GM12878 (cell line): Measurements from ENCODE around the gene MBD5. TPM values are rescaled to one million over a fixed set of nuclear protein-coding genes. Genes with fewer than 3 reads are reported as not detected.

ENCODE experiments used
- ATAC-seq: fragments of 200-7000 bp; cut with Tn5 transposase; 3 replicates; pipeline ENCODE4 v1.9.1; 2020; ENCODE audit warnings: mild to moderate bottlenecking, moderate library complexity
- BruUV-seq: library from RNA; stranded (reverse); fragments of 400-500 nt; replicated peaks from 2 replicates; lab custom pipeline; 2021; lab: Mats Ljungman, UMichigan
- CTCF ChIA-PET: fragments of 300-600 bp; sonication (Branson Sonifier 250); formaldehyde crosslinking; extraction: SDS; loops from one replicate; lab custom pipeline; 2021; ENCODE audit warnings: inconsistent platforms; lab: Yijun Ruan, JAX
- POLR2A ChIA-PET: fragments of 350-600 bp; formaldehyde crosslinking; extraction: SDS; loops from one replicate; lab custom pipeline; 2021; ENCODE audit warnings: inconsistent platforms; lab: Charles Lee
- RAD21 ChIA-PET: fragments of 300-600 bp; sonication (Branson Sonifier 250); formaldehyde crosslinking; loops from one replicate; lab custom pipeline; 2023; ENCODE audit warnings: antibody characterized with exemption; ENCODE audit not compliant: unreplicated experiment; lab: Charles Lee
- SMC1A ChIA-PET: fragments of 300-600 bp; sonication (Branson Sonifier 250); formaldehyde crosslinking; loops from one replicate; lab custom pipeline; 2023; ENCODE audit not compliant: unreplicated experiment, uncharacterized antibody; lab: Charles Lee
- DNase-seq: peaks from one replicate; pipeline ENCODE4 v3.0.0-alpha.2; 2011; ENCODE audit warnings: low read depth, low spot score
- FAIRE-seq: peaks from 3 replicates; lab custom pipeline; 2011; peaks lifted over from hg19 to GRCh38; lab: Jason Lieb, UNC
- H2AFZ ChIP-seq: 2 replicates; pipeline ENCODE4 v1.6.0; 2011; ENCODE audit warnings: low read depth, low read length, control low read depth; ENCODE audit not compliant: control insufficient read depth
- H3K27ac ChIP-seq: 2 replicates; pipeline ENCODE4 v1.5.1; 2011; ENCODE audit warnings: control low read depth; ENCODE audit not compliant: control insufficient read depth, insufficient read depth
- H3K27me3 ChIP-seq, 2 experiments: replicated peaks in 1 of 2; 2 replicates each; pipeline versions ENCODE4 v1.6.0 to v1.6.1; 2011; ENCODE audit warnings: low read length in 1 of 2; ENCODE audit not compliant: control insufficient read depth in 2 of 2, insufficient read depth in 2 of 2
- H3K36me3 ChIP-seq, 2 experiments: 2 replicates each; pipeline ENCODE4 v1.5.1; 2011; ENCODE audit warnings: low read length in 1 of 2; ENCODE audit not compliant: control insufficient read depth in 2 of 2, insufficient read depth in 2 of 2
- H3K4me1 ChIP-seq: 2 replicates; pipeline ENCODE4 v1.6.1; 2011; ENCODE audit warnings: mild to moderate bottlenecking, low read length, moderate library complexity, mixed read lengths; ENCODE audit not compliant: control insufficient read depth, insufficient read depth
- H3K4me2 ChIP-seq: 2 replicates; pipeline ENCODE4 v1.6.0; 2011; ENCODE audit warnings: control low read depth; ENCODE audit not compliant: control insufficient read depth, insufficient read depth
- H3K4me3 ChIP-seq: fragments of 200-600 bp; sonication (generic); 2 replicates; pipeline ENCODE4 v1.5.1; 2016
- H3K79me2 ChIP-seq: 2 replicates; pipeline ENCODE4 v1.6.0; 2011; ENCODE audit warnings: low read length; ENCODE audit not compliant: control insufficient read depth, insufficient read depth
- H3K9ac ChIP-seq: 2 replicates; pipeline ENCODE4 v1.8.0; 2011; ENCODE audit warnings: low read length, control low read depth, mixed read lengths; ENCODE audit not compliant: control insufficient read depth, insufficient read depth
- H3K9me3 ChIP-seq: replicated peaks from 3 replicates; pipeline ENCODE4 v1.5.1; 2011; ENCODE audit warnings: mild to moderate bottlenecking, low read length; ENCODE audit not compliant: control insufficient read depth, insufficient read depth
- H4K20me1 ChIP-seq: 2 replicates; pipeline ENCODE4 v1.6.0; 2011; ENCODE audit not compliant: control insufficient read depth, insufficient read depth
- CBFB ChIP-seq: IDR thresholded peaks from 2 replicates; pipeline ENCODE4 v1.6.1; 2016; ENCODE audit warnings: antibody characterized with exemption, low read depth
- CBX3 ChIP-seq: fragments of 200-600 bp; sonication (generic); IDR thresholded peaks from 2 replicates; pipeline ENCODE4 v1.6.1; 2016; ENCODE audit warnings: low read depth, borderline replicate concordance
- ESRRA ChIP-seq: IDR thresholded peaks from 2 replicates; pipeline ENCODE4 v1.6.1; 2012; ENCODE audit warnings: mild to moderate bottlenecking, low read length, improper control_type of control experiment
- HSF1 ChIP-seq: fragments of 150-350 bp; IDR thresholded peaks from 2 replicates; pipeline ENCODE4 v1.6.1; 2014; ENCODE audit warnings: mild to moderate bottlenecking, low read depth, low read length
- IKZF1 ChIP-seq: fragments of 450-650 bp; conservative IDR thresholded peaks from 2 replicates; pipeline ENCODE4 v1.6.1; 2017; ENCODE audit warnings: antibody characterized with exemption, mild to moderate bottlenecking
- KLF5 ChIP-seq: fragments of 450-650 bp; IDR thresholded peaks from 2 replicates; pipeline ENCODE4 v1.6.1; 2014; ENCODE audit warnings: mild to moderate bottlenecking; ENCODE audit not compliant: partially characterized antibody
- MEF2B ChIP-seq: fragments of 450-650 bp; IDR thresholded peaks from 2 replicates; pipeline ENCODE4 v1.6.1; 2018; ENCODE audit warnings: mild to moderate bottlenecking, moderate library complexity; ENCODE audit not compliant: partially characterized antibody, poor library complexity, severe bottlenecking
- NFYA ChIP-seq: IDR thresholded peaks from 2 replicates; pipeline ENCODE4 v1.6.1; 2011; ENCODE audit warnings: low read depth, mild to moderate bottlenecking, low read length, improper control_type of control experiment, borderline replicate concordance
- NR2C2 ChIP-seq: IDR thresholded peaks from 2 replicates; pipeline ENCODE4 v1.6.1; 2011; ENCODE audit warnings: borderline replicate concordance, low read depth; ENCODE audit not compliant: control insufficient read depth, insufficient read length
- SMARCA5 ChIP-seq: fragments of 450-650 bp; IDR thresholded peaks from 2 replicates; pipeline ENCODE4 v1.6.1; 2017; ENCODE audit warnings: mild to moderate bottlenecking
- SMC3 ChIP-seq: IDR thresholded peaks from 2 replicates; pipeline ENCODE4 v1.6.1; 2011; ENCODE audit warnings: low read length, improper control_type of control experiment, borderline replicate concordance
- TAF1 ChIP-seq: IDR thresholded peaks from 2 replicates; pipeline ENCODE4 v1.6.1; 2011; ENCODE audit warnings: mild to moderate bottlenecking, low read depth, low read length, borderline replicate concordance
- YBX1 ChIP-seq: fragments of 450-650 bp; IDR thresholded peaks from 2 replicates; pipeline ENCODE4 v1.6.1; 2016; ENCODE audit warnings: antibody characterized with exemption
- ZBED1 ChIP-seq: IDR thresholded peaks from 2 replicates; pipeline ENCODE4 v1.6.1; 2016; ENCODE audit warnings: borderline replicate concordance
- WGBS: methylation state at CpG from one replicate; pipeline ENCODE4 v1.1.6; 2016; ENCODE audit warnings: low lambda C conversion rate; ENCODE audit not compliant: insufficient replicate concordance, insufficient coverage; ENCODE audit errors: missing lambda C conversion rate; 5-methylcytosine and 5-hydroxymethylcytosine counted together
- in situ Hi-C: fragments of 300-500 bp; cut with MboI; formaldehyde crosslinking; loops from 9 replicates; pipeline ENCODE4 v1.14.3; 2018; ENCODE audit warnings: mixed read lengths
- intact Hi-C: fragments of 100-400 bp; cut with micrococcal nuclease; formaldehyde crosslinking; loops from one replicate; pipeline ENCODE4 v1.14.2; 2022; ENCODE audit not compliant: unreplicated experiment
- polyA plus RNA-seq, 11 experiments: library from polyadenylated mRNA; depleted of rRNA in 4 of 11; unstranded in 6 of 11; stranded (reverse) in 5 of 11; fragments of >200 nt; fragmentation: Nextera tagmentation in 4 of 11; fragmentation: Illumina TruSeq in 1 of 11; extraction: Ambion mirVana in 4 of 11; extraction: Trizol in 1 of 11; gene quantifications; 1 replicate in 1 of 11; 2 replicates in 10 of 11; pipeline versions ENCODE4 v1.2.1 to v1.2.3, GENCODE V29; 2011 to 2016; ENCODE audit warnings: inconsistent platforms in 2 of 11, missing spikeins in 2 of 11, low read depth in 1 of 11
- total RNA-seq, 4 experiments: library from RNA; depleted of rRNA in 3 of 4; stranded (reverse); fragments of >200 nt in 3 of 4; fragmentation: Illumina TruSeq in 1 of 4; extraction: Trizol in 1 of 4; gene quantifications; 2 replicates each; pipeline versions ENCODE4 v1.2.1 to v1.2.3, GENCODE V29; 2013 to 2021

MBD5 gene
- total and polyA plus RNA-seq, 10 of the 15 experiments (the other 5 are each of a cell fraction or from before 2014, with no cell fraction given): 7.4 to 58.0 (median 21.2) TPM

- Histone ChIP-seq H2AFZ (no peak overlapping the region), H4K20me1 (no peaks in the 10 kb centered on the region), H3K4me3 (no peak overlapping the region), H3K79me2 (no peaks in the 10 kb centered on the region), H3K27me3 (no peaks in the 10 kb centered on the region), H3K4me2 (no peak overlapping the region), H3K27ac (no peak overlapping the region), H3K4me1 (no peaks in the 10 kb centered on the region), H3K36me3 (peaks cover 2 to 6% of the 10 kb centered on the region in 2 experiments; a peak in 3 of 4 replicates), H3K9me3 (no peaks in the 10 kb centered on the region; the same call in 1 of the 3 replicates), H3K9ac (no peak overlapping the region)
- CTCF ChIA-PET: no interaction called here
- intact Hi-C loops (no loop called here), in situ Hi-C loops (no loop called here)
- POLR2A ChIA-PET: no interaction called here
- ATAC-seq (no peak), DNase-seq (no peak), FAIRE-seq (no peak)
- no peak for TF ChIP-seq ESRRA
- no peak for TF ChIP-seq NFYA
- no peak for TF ChIP-seq SMC3
- TF ChIP-seq YBX1: no peak
- no peak for TF ChIP-seq CBFB
- TF ChIP-seq IKZF1: no peak
- TF ChIP-seq CBX3: no peak
- TF ChIP-seq SMARCA5: no peak
- no peak for TF ChIP-seq MEF2B
- no peak for TF ChIP-seq NR2C2
- TF ChIP-seq TAF1: no peak
- no peak for TF ChIP-seq ZBED1
- no peak for TF ChIP-seq KLF5
- TF ChIP-seq HSF1: no peak
- SMC1A ChIA-PET: no interaction called here
- BruUV-seq: no TSS peak
- RAD21 ChIA-PET: no interaction called here
- WGBS: 95% methylated on average over 1 of the region's 1 CpG
These were observed 158.8 kb downstream of the MBD5 start for GRCh38 chr2:148179724-148180123.
